H54 (cell line): ENCODE measurements around the gene ATL2.

Source experiments
- DNase-seq: peaks from one replicate; pipeline ENCODE4 v3.0.0; 2011; ENCODE audit warnings: low spot score, mixed read lengths; ENCODE audit not compliant: insufficient read length
- FAIRE-seq: peaks from 3 replicates; lab custom pipeline; 2011; peaks lifted over from hg19 to GRCh38; lab: Jason Lieb, UNC
- POLR2A ChIP-seq: IDR thresholded peaks from 2 replicates; pipeline ENCODE4 v1.6.1; 2011; ENCODE audit warnings: low read depth, mild to moderate bottlenecking, low read length

The ATL2 gene

DNA sequence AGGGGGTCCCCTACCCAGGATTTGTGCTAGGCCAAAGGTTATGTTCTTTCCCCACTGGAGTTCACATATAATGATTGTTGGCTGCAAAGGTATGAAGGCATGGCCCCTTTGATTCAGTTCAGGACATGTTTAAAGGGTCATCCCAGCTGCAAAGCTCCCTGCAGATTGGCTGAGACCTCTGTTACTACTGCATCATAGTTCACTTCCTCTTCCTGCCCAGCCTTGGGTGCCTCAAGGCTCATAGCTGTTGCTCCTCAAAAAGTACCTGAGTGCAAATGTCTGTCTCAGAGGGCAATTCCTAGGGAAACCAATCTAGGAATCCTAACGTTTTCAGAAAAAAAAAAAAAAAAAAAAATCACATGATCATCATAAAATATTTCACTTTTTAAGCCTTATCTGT is 125.1 kb downstream of the ATL2 start:
- no peak for DNase-seq
- FAIRE-seq: no peak
- TF ChIP-seq POLR2A: no peak

DNA sequence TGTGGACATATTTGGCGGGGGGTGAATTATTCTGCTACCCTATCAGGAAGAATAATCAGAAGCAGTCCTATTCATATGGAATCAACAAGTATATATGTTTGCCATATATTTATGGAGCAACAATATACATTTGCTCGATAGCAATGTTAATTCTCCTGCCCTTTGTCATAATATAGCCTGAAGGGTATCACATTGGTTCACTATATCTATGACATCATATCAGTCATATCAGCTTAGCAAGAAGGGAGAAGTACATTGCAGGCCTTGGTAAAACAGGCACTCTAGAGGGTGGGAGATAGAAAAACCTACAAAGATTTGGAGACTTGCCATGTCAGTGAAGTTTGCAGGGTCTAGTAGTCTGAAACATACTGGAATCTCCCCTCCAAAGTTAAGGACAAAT is 128.4 kb downstream of the ATL2 start:
- DNase-seq (no peak), FAIRE-seq (no peak)
- TF ChIP-seq POLR2A: no peak

- FAIRE-seq (no peak), DNase-seq (no peak)
- TF ChIP-seq POLR2A: no peak
Measured at GRCh38 chr2:38248255-38248654, 128.8 kb downstream of the ATL2 start.

DNA sequence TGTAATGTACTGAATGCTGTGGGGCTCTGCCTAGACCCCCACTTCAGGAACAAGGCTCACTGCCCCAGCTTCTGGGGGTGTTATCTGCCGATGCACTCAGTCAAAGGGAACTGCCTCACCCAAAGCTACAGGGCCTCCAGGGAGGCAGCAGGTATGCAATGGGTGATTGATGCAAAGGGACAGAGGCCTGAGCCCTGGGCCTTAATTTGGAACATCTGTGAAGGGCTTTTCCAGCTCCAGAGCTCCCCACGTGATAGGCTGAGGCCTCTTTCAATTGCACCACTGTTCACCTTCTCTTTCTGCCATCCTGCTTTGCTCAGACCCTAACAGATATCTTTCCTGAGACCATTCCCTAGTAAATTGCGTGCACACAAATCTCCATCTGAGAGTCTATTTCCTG is 131.0 kb downstream of the ATL2 start:
- TF ChIP-seq POLR2A: no peak

GRCh38 chr2:38245114-38245641 is 131.9 kb downstream of the ATL2 start:
- TF ChIP-seq POLR2A: no peak
- no peak for FAIRE-seq
- no peak for DNase-seq

More for the DNA sequence above, 131.0 kb downstream of the ATL2 start:
- no peak for FAIRE-seq
- no peak for DNase-seq

GRCh38 chr2:38244301-38244700 is 132.8 kb downstream of the ATL2 start:
- no peak for TF ChIP-seq POLR2A
- no peak for DNase-seq
- FAIRE-seq: no peak
